Upper lobe of right lung (tissue), 1 donor: ENCODE data around the gene CDC42EP5. TPM values are rescaled to one million over a fixed set of nuclear protein-coding genes. Genes with fewer than 3 reads are reported as not detected.

ENCODE experiments used
- ATAC-seq: fragments of 200-7000 bp; cut with Tn5 transposase; one replicate; pipeline ENCODE4 v1.9.1; 2020; ENCODE audit warnings: mild to moderate bottlenecking, moderate library complexity
- DNase-seq: peaks from one replicate; pipeline ENCODE4 v3.0.0-alpha.2; 2020
- H3K27ac ChIP-seq: fragments of 200-600 bp; one replicate; pipeline ENCODE4 v1.8.0; 2022
- H3K27me3 ChIP-seq: fragments of 200-600 bp; one replicate; pipeline ENCODE4 v1.8.0; 2022; ENCODE audit warnings: mild to moderate bottlenecking
- H3K36me3 ChIP-seq: fragments of 200-600 bp; one replicate; pipeline ENCODE4 v1.8.0; 2022
- H3K4me1 ChIP-seq: fragments of 200-600 bp; one replicate; pipeline ENCODE4 v1.8.0; 2022
- H3K4me3 ChIP-seq: fragments of 200-600 bp; one replicate; pipeline ENCODE4 v1.8.0; 2022; ENCODE audit warnings: mild to moderate bottlenecking
- H3K9me3 ChIP-seq: fragments of 200-600 bp; one replicate; pipeline ENCODE4 v1.8.0; 2022
- intact Hi-C: fragments of 100-400 bp; cut with DNase I; formaldehyde crosslinking; loops from one replicate; pipeline ENCODE4 v1.11.0; 2022
- total RNA-seq: library from RNA; stranded (reverse); fragmentation: NEBNext Ultra II Directional; extraction: Animal tissue kit (Norgen Biotek cat#: 25700); gene quantifications from one replicate; pipeline ENCODE4 v1.2.1, GENCODE V29; 2021
- TF ChIP-seq, protein P1 (sequence below): fragments of 200-600 bp; IDR thresholded peaks from one replicate; pipeline ENCODE4 v1.8.0; 2022; ENCODE audit warnings: antibody characterized with exemption
- donor health status: DM: no; HTN: yes; CAD: no; lungs with severe emphysema.

The CDC42EP5 gene
- total RNA-seq, 1 donor from 2014 or later: 38.2 TPM

DNA sequence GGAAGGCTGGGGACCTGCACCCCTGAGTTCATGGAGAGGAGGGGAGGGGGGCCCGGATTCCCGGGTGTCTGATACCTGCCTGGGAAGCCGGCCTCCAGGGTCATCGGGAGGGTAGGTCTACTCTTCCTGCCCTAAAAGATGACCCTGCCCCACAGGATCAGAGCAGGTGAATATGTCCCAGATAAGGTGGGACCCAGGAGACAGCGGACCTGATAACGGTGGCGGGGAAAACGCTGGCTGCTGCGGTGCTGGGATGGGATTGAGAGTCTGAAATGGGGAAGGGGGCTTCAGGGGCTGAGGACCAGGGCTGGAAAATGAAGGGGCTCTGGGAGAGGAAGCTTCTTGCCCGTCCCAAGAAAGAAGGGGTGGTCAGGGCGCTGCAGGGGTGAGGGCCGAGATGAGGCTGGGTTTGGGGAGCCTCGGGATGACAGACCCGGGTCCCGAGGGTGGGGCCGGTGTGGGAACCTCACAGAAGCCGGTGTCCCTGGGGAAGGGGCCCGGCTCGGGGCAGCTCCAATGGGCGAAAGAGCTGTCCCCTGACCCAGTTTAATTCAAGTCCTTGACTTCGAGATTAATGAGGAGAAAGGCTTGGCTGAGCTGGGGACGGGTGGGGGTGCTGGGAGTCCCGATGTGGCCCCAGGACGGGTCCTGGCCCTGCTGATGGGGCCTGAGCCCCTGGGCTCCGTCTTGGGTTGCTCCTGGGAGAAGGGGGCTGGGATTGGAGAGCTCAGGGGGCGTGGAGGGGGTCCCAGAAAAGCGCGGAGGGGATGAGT lies 57.0 kb downstream of the CDC42EP5 start:
- Histone ChIP-seq H3K36me3 (no peaks in the 10 kb centered on the region), H3K9me3 (no peaks in the 10 kb centered on the region), H3K27me3 (peaks cover 74% of the 10 kb centered on the region), H3K4me1 (no peaks in the 10 kb centered on the region), H3K27ac (no peak overlapping the region), H3K4me3 (no peak overlapping the region)
- DNase-seq: no peak
- no peak for ATAC-seq
- TF ChIP-seq, protein P1, sequence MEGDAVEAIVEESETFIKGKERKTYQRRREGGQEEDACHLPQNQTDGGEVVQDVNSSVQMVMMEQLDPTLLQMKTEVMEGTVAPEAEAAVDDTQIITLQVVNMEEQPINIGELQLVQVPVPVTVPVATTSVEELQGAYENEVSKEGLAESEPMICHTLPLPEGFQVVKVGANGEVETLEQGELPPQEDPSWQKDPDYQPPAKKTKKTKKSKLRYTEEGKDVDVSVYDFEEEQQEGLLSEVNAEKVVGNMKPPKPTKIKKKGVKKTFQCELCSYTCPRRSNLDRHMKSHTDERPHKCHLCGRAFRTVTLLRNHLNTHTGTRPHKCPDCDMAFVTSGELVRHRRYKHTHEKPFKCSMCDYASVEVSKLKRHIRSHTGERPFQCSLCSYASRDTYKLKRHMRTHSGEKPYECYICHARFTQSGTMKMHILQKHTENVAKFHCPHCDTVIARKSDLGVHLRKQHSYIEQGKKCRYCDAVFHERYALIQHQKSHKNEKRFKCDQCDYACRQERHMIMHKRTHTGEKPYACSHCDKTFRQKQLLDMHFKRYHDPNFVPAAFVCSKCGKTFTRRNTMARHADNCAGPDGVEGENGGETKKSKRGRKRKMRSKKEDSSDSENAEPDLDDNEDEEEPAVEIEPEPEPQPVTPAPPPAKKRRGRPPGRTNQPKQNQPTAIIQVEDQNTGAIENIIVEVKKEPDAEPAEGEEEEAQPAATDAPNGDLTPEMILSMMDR: no peak
- intact Hi-C loops: no loop called here

- TF ChIP-seq, protein P1: peak; percentile 23
- no peak within 1 kb of the TSS for H3K27ac ChIP-seq
- peaks cover 72% of the 10 kb centered on the region for H3K27me3 ChIP-seq
- no peaks in the 10 kb centered on the region for H3K4me1 ChIP-seq
- ATAC-seq (no peak), DNase-seq (no peak)
- no peaks in the 10 kb centered on the region for H3K36me3 ChIP-seq
- intact Hi-C loops: no loop called here
- H3K9me3 ChIP-seq: no peaks in the 10 kb centered on the region
- H3K4me3 ChIP-seq: no peak within 1 kb of the TSS
Observed at GRCh38 chr19:54415208-54415900, 57.7 kb downstream of the CDC42EP5 start, which contains the start of gene TTYH1. Gene TTYH1, plus strand, starts transcription at chr19:54415464. Its CDS starts 89 bp downstream, at chr19:54415553.

Other genes starting within 250 kb of the CDC42EP5 start
- gene LILRA6, start 230.5 kb downstream of the CDC42EP5 start, total RNA-seq: 21.4 TPM
- 9.1 TPM for gene LILRB5, start 216.0 kb downstream of the CDC42EP5 start, total RNA-seq
- gene LILRB2, start 192.2 kb downstream of the CDC42EP5 start, total RNA-seq: 18.8 TPM
- 13.5 TPM for gene LILRA5, start 160.1 kb downstream of the CDC42EP5 start, total RNA-seq
- 4.8 TPM for gene LILRA4, start 134.1 kb downstream of the CDC42EP5 start, total RNA-seq
- gene LAIR1, start 108.4 kb downstream of the CDC42EP5 start, total RNA-seq: 87.8 TPM
- gene TTYH1, start 57.8 kb downstream of the CDC42EP5 start, total RNA-seq: not detected
- gene LENG8, start 24.1 kb downstream of the CDC42EP5 start, total RNA-seq: 191 TPM
- gene LENG9, start 9.5 kb downstream of the CDC42EP5 start, total RNA-seq: 7.2 TPM
- gene LAIR2, start 29.5 kb upstream of the CDC42EP5 start, total RNA-seq: not detected
- 15.4 TPM for gene LILRA2, start 100.5 kb upstream of the CDC42EP5 start, total RNA-seq
- 4.7 TPM for gene LILRA1, start 120.3 kb upstream of the CDC42EP5 start, total RNA-seq
- 23.6 TPM for gene LILRB1, start 157.2 kb upstream of the CDC42EP5 start, total RNA-seq
- 29.8 TPM for gene LILRB4, start 189.7 kb upstream of the CDC42EP5 start, total RNA-seq